Transverse colon (tissue), 4 donors: ENCODE results near the gene HERC3. TPM values are rescaled to one million over a fixed set of nuclear protein-coding genes. Genes with fewer than 3 reads are reported as not detected.

ENCODE experiments used
- DNase-seq: peaks from one replicate; pipeline ENCODE4 v3.0.0-alpha.2; 2019
- H3K27ac ChIP-seq, 4 donors: fragments of 200-600 bp; sonication (generic); 2 replicates each; pipeline ENCODE4 v1.5.1; 2016 to 2018; ENCODE audit warnings: inconsistent platforms in 4 of 4
- H3K27me3 ChIP-seq: fragments of 200-600 bp; sonication (generic); 2 replicates; pipeline ENCODE4 v1.5.1; 2017; ENCODE audit warnings: inconsistent platforms
- H3K36me3 ChIP-seq, 4 donors: fragments of 200-600 bp; sonication (generic); 2 replicates each; pipeline ENCODE4 v1.5.1; 2017 to 2019; ENCODE audit warnings: inconsistent platforms in 4 of 4
- H3K4me1 ChIP-seq, 4 donors: fragments of 200-600 bp; sonication (generic); 2 replicates each; pipeline ENCODE4 v1.5.1; 2017 to 2020; ENCODE audit warnings: inconsistent platforms in 4 of 4
- H3K4me3 ChIP-seq, 4 donors: fragments of 200-600 bp; sonication (generic); 1 replicate in 1 of 4; 2 replicates in 3 of 4; pipeline versions ENCODE4 v1.5.1 to v1.6.1; 2017 to 2019; ENCODE audit warnings: inconsistent platforms in 4 of 4
- H3K9me3 ChIP-seq, 2 donors: fragments of 200-600 bp; sonication (generic); 2 replicates each; pipeline ENCODE4 v1.5.1; 2017 to 2019; ENCODE audit warnings: inconsistent platforms in 2 of 2
- CTCF ChIP-seq, 5 experiments: fragments of 200-600 bp in 3 of 5; fragments of 450-650 bp in 2 of 5; sonication (generic) in 3 of 5; IDR thresholded peaks; 1 replicate in 2 of 5; 2 replicates in 3 of 5; pipeline ENCODE4 v1.5.1; 2016 to 2017; ENCODE audit warnings: antibody characterized with exemption in 5 of 5, inconsistent platforms in 3 of 5, mild to moderate bottlenecking in 2 of 5, moderate library complexity in 1 of 5
- EP300 ChIP-seq: sonication (generic); formaldehyde crosslinking; IDR thresholded peaks from one replicate; pipeline ENCODE4 v1.6.1; 2017; ENCODE audit warnings: antibody characterized with exemption, low read depth
- POLR2A ChIP-seq: fragments of 450-650 bp; IDR thresholded peaks from one replicate; pipeline ENCODE4 v1.6.1; 2016; ENCODE audit warnings: antibody characterized with exemption, mild to moderate bottlenecking, moderate library complexity
- POLR2AphosphoS5 ChIP-seq, 3 donors: sonication (generic); formaldehyde crosslinking; IDR thresholded peaks; one replicate each; pipeline ENCODE4 v1.6.1; 2016; ENCODE audit warnings: antibody characterized with exemption in 3 of 3
- WGBS, 2 donors: methylation state at CpG; one replicate each; pipeline ENCODE4 v1.1.5; 2018; ENCODE audit warnings: low coverage in 1 of 2; 5-methylcytosine and 5-hydroxymethylcytosine counted together
- in situ Hi-C, 4 donors: fragments of 200-750 bp; cut with MboI; loops; one replicate each; pipeline versions ENCODE4 v1.15.0 to v1.15.1; 2017; ENCODE audit warnings: low sequenced_read_pairs in 3 of 4, low pct_ligation_motif_present in 1 of 4, low pct_unique_long_range_greater_than_20kb in 1 of 4
- intact Hi-C: fragments of 100-400 bp; cut with DNase I; formaldehyde crosslinking; loops from one replicate; pipeline ENCODE4 v1.15.1; 2023; ENCODE audit warnings: low total_unique reads
- total RNA-seq, 4 donors: library from RNA; depleted of rRNA; stranded (reverse); fragments of >200 nt; gene quantifications; one replicate each; pipeline ENCODE4 v1.1.0, GENCODE V29; 2016

The HERC3 gene
- total RNA-seq, 4 donors from 2014 or later: 38.9 to 64.1 (median 55.1) TPM

- H3K36me3 ChIP-seq: no peaks in the 10 kb centered on the region
- TF ChIP-seq CTCF (IDR thresholded peaks at IDR 0.05): no peak
- no peak for TF ChIP-seq EP300
- TF ChIP-seq POLR2AphosphoS5 (IDR thresholded peaks at IDR 0.05): no peak
- no peak for TF ChIP-seq POLR2A
- intact Hi-C loops: no loop called here
- H3K9me3 ChIP-seq: no peaks in the 10 kb centered on the region
- H3K27ac ChIP-seq: no peak overlapping the region
- DNase-seq: no peak
- H3K4me1 ChIP-seq: peaks cover 8 to 29% (median 14%) of the 10 kb centered on the region in 4 donors
- in situ Hi-C loops: no loop called here
- no peak overlapping the region for H3K4me3 ChIP-seq
- no peaks in the 10 kb centered on the region for H3K27me3 ChIP-seq
- whole genome bisulfite sequencing, 2 donors: 94 to 97% methylated on average over 4 of the region's 4 CpGs
Measured at GRCh38 chr4:88616275-88617150, 24.2 kb downstream of the HERC3 start.

- in situ Hi-C loops (no loop called here), intact Hi-C loops (no loop called here)
- no peak for TF ChIP-seq POLR2A
- DNase-seq: no peak
- no peaks in the 10 kb centered on the region for H3K27me3 ChIP-seq
- 70 to 83% methylated on average over 2 to 3 of the region's 3 CpGs for WGBS, 2 donors
- H3K36me3 ChIP-seq: no peaks in the 10 kb centered on the region
- H3K27ac ChIP-seq: no peak overlapping the region
- no peak overlapping the region for H3K4me3 ChIP-seq
- peaks cover 0 to 6% (median 0%) of the 10 kb centered on the region in 4 donors for H3K4me1 ChIP-seq
- peaks cover 3 to 4% of the 10 kb centered on the region in 2 donors for H3K9me3 ChIP-seq
Measured at GRCh38 chr4:88618782-88619485, 26.7 kb downstream of the HERC3 start.

DNA sequence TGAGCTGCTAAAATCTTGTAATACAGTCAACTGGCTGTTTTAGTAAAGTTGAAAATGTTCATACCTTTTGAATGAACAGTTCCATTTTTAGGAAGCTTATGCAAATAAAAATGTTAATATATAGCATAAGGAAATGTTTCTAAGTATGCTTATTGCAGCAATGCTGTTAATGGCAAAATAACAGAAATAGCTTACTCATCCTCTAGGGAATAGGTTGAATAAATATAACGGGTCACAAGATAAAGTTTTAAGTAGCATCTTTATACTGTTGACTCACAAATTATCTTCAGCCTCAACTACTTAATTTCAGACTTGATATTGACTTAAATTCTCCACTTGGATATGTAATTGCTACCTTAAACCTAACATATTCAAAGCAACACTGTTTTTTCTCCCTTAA is 27.7 kb downstream of the HERC3 start:
- in situ Hi-C loops: no loop called here
- 76 to 100% methylated on average over 1 of the region's 1 CpG for WGBS, 2 donors
- intact Hi-C loops: no loop called here
- Histone ChIP-seq H3K27me3 (no peaks in the 10 kb centered on the region), H3K9me3 (peaks cover 8 to 9% of the 10 kb centered on the region in 2 donors), H3K4me3 (no peak overlapping the region), H3K27ac (no peak overlapping the region), H3K4me1 (no peaks in the 10 kb centered on the region), H3K36me3 (peaks cover 0 to 7% (median 0%) of the 10 kb centered on the region in 4 donors)
- no peak for TF ChIP-seq CTCF (IDR thresholded peaks at IDR 0.05)
- TF ChIP-seq POLR2A: no peak
- no peak for TF ChIP-seq POLR2AphosphoS5 (IDR thresholded peaks at IDR 0.05)
- no peak for TF ChIP-seq EP300
- no peak for DNase-seq

DNA sequence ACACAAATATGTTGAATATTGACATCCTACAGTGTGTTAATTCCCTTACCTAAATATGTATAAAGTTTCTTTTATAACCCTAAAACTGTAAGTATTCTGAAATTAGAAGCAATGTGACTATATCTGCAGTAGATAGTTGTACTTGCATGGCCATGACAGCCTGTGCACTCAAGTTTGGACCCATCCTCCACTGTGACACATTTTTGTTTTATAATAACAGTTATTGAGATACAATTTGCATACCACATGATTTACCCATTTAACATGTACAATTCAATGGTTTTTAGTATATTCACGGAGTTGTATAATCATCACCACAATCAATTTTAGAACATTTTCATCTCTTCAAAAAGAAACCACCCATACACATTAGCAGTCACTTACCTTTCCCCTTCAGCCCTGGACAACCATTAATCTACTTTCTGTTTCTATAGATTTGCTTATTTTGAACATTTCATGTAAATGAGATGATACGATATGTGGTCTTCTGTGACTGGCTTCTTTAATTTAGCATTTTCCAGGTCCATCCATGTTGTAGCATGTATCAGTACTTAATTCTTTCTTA is 29.6 kb downstream of the HERC3 start:
- WGBS, 2 donors: 85 to 100% methylated on average over 2 of the region's 2 CpGs
- Histone ChIP-seq H3K36me3 (peaks cover 0 to 8% (median 0%) of the 10 kb centered on the region in 4 donors), H3K4me1 (no peaks in the 10 kb centered on the region), H3K4me3 (no peak overlapping the region), H3K27ac (no peak overlapping the region), H3K27me3 (no peaks in the 10 kb centered on the region), H3K9me3 (peaks cover 8 to 9% of the 10 kb centered on the region in 2 donors)
- in situ Hi-C loops (no loop called here), intact Hi-C loops (no loop called here)
- no peak for DNase-seq
- TF ChIP-seq CTCF (IDR thresholded peaks at IDR 0.05) (no peak), POLR2A (no peak)
